H9 (cell line): ENCODE measurements around the gene SURF2. TPM values are rescaled to one million over a fixed set of nuclear protein-coding genes. Genes with fewer than 3 reads are reported as not detected.

Experiments
- DNase-seq: peaks from one replicate; pipeline ENCODE4 v3.0.0-alpha.2; 2017
- H2AFZ ChIP-seq: one replicate; pipeline ENCODE4 v1.6.1; 2013; ENCODE audit warnings: mild to moderate bottlenecking, low read length, control low read depth, moderate library complexity
- H2AK5ac ChIP-seq: 2 replicates; pipeline ENCODE4 v1.6.1; 2013; ENCODE audit warnings: low read length, control low read depth, mixed read lengths; ENCODE audit not compliant: insufficient read length
- H2BK120ac ChIP-seq: one replicate; pipeline ENCODE4 v1.6.1; 2013; ENCODE audit warnings: low read depth, mild to moderate bottlenecking, low read length, control low read depth, inconsistent platforms; ENCODE audit not compliant: poor library complexity, severe bottlenecking
- H2BK12ac ChIP-seq: 2 replicates; pipeline ENCODE4 v1.6.1; 2013; ENCODE audit warnings: low read length, control low read depth, mixed read lengths, low read depth; ENCODE audit not compliant: insufficient read length
- H2BK15ac ChIP-seq: 2 replicates; pipeline ENCODE4 v1.6.1; 2013; ENCODE audit warnings: low read depth, low read length, control low read depth
- H2BK20ac ChIP-seq: one replicate; pipeline ENCODE4 v1.6.1; 2013; ENCODE audit warnings: low read depth, mild to moderate bottlenecking, low read length, control low read depth, inconsistent platforms; ENCODE audit not compliant: poor library complexity, severe bottlenecking
- H2BK5ac ChIP-seq: 2 replicates; pipeline ENCODE4 v1.6.1; 2013; ENCODE audit warnings: low read length, control low read depth, mixed read lengths; ENCODE audit not compliant: insufficient read length
- H3K14ac ChIP-seq: 2 replicates; pipeline ENCODE4 v1.6.1; 2013; ENCODE audit warnings: low read length, control low read depth; ENCODE audit not compliant: insufficient read depth
- H3K18ac ChIP-seq: 2 replicates; pipeline ENCODE4 v1.6.1; 2013; ENCODE audit warnings: low read depth, mild to moderate bottlenecking, mixed read lengths, low read length, control low read depth; ENCODE audit not compliant: insufficient read length
- H3K23ac ChIP-seq: 2 replicates; pipeline ENCODE4 v1.6.1; 2013; ENCODE audit warnings: low read length, control low read depth, mixed read lengths, low read depth; ENCODE audit not compliant: insufficient read length
- H3K23me2 ChIP-seq: 2 replicates; pipeline ENCODE4 v1.6.1; 2013; ENCODE audit warnings: low read depth, mild to moderate bottlenecking, mixed read lengths, low read length, control low read depth; ENCODE audit not compliant: insufficient read length, poor library complexity, severe bottlenecking
- H3K27ac ChIP-seq: 2 replicates; pipeline ENCODE4 v1.5.1; 2013; ENCODE audit warnings: low read length, control low read depth, mixed read lengths, low read depth; ENCODE audit not compliant: insufficient read length
- H3K27me3 ChIP-seq: 2 replicates; pipeline ENCODE4 v1.6.1; 2013; ENCODE audit warnings: low read length, control low read depth, inconsistent platforms; ENCODE audit not compliant: insufficient read depth
- H3K4ac ChIP-seq: 2 replicates; pipeline ENCODE4 v1.6.1; 2013; ENCODE audit warnings: low read depth, mild to moderate bottlenecking, control low read depth, inconsistent platforms, low read length, moderate library complexity
- H3K4me1 ChIP-seq: 2 replicates; pipeline ENCODE4 v1.6.1; 2013; ENCODE audit warnings: low read length, control low read depth, inconsistent platforms; ENCODE audit not compliant: insufficient read depth
- H3K4me2 ChIP-seq: 2 replicates; pipeline ENCODE4 v1.6.1; 2013; ENCODE audit warnings: low read length, control low read depth, mixed read lengths; ENCODE audit not compliant: insufficient read length, insufficient read depth
- H3K56ac ChIP-seq: 2 replicates; pipeline ENCODE4 v1.6.1; 2013; ENCODE audit warnings: low read depth, mild to moderate bottlenecking, mixed read lengths, low read length, control low read depth; ENCODE audit not compliant: insufficient read length
- H3K79me1 ChIP-seq: 2 replicates; pipeline ENCODE4 v1.6.1; 2013; ENCODE audit warnings: low read depth, mild to moderate bottlenecking, moderate library complexity, low read length, control low read depth, inconsistent platforms; ENCODE audit not compliant: insufficient read depth, poor library complexity, severe bottlenecking
- H3K79me2 ChIP-seq: 2 replicates; pipeline ENCODE4 v1.6.1; 2013; ENCODE audit warnings: low read length, control low read depth, inconsistent platforms; ENCODE audit not compliant: insufficient read depth
- H3K9ac ChIP-seq: 2 replicates; pipeline ENCODE4 v1.6.1; 2013; ENCODE audit warnings: low read length, control low read depth, mixed read lengths; ENCODE audit not compliant: insufficient read length; ENCODE audit errors: extremely low read depth
- H3K9me3 ChIP-seq: one replicate; pipeline ENCODE4 v1.6.1; 2013; ENCODE audit warnings: low read depth, low read length, inconsistent platforms; ENCODE audit not compliant: control insufficient read depth
- H3T11ph ChIP-seq: one replicate; pipeline ENCODE4 v1.6.1; 2013; ENCODE audit warnings: mild to moderate bottlenecking, low read length, control low read depth, inconsistent platforms
- H4K20me1 ChIP-seq: one replicate; pipeline ENCODE4 v1.6.1; 2013; ENCODE audit not compliant: control insufficient read depth, insufficient read length, insufficient read depth
- H4K5ac ChIP-seq: 2 replicates; pipeline ENCODE4 v1.6.1; 2013; ENCODE audit warnings: low read depth, mild to moderate bottlenecking, mixed read lengths, low read length, control low read depth; ENCODE audit not compliant: insufficient read length
- H4K8ac ChIP-seq: replicated peaks from 2 replicates; pipeline ENCODE4 v1.6.1; 2013; ENCODE audit warnings: low read length, control low read depth, mixed read lengths, low read depth; ENCODE audit not compliant: insufficient read length
- H4K91ac ChIP-seq: 2 replicates; pipeline ENCODE4 v1.6.1; 2013; ENCODE audit warnings: low read depth, mild to moderate bottlenecking, moderate library complexity, mixed read lengths, low read length, control low read depth; ENCODE audit not compliant: insufficient read length
- H3K27ac Mint-ChIP-seq, 3 experiments: 2 replicates in 2 of 3; 3 replicates in 1 of 3; pipeline ENCODE4 v1.8.0; 2020 to 2021; ENCODE audit warnings: mixed read lengths in 3 of 3, mild to moderate bottlenecking in 1 of 3, moderate library complexity in 1 of 3
- H3K27me3 Mint-ChIP-seq: 2 replicates; pipeline ENCODE4 v1.8.0; 2021; ENCODE audit warnings: low read depth, mild to moderate bottlenecking, moderate library complexity, mixed read lengths
- H3K36me3 Mint-ChIP-seq, 3 experiments: 2 replicates in 2 of 3; 3 replicates in 1 of 3; pipeline ENCODE4 v1.8.0; 2020 to 2021; ENCODE audit warnings: low read depth in 3 of 3, mixed read lengths in 3 of 3; ENCODE audit not compliant: insufficient read depth in 1 of 3
- H3K4me1 Mint-ChIP-seq, 2 experiments: 2 replicates each; pipeline ENCODE4 v1.8.0; 2020; ENCODE audit warnings: mixed read lengths in 2 of 2
- H3K4me3 Mint-ChIP-seq, 2 experiments: 2 replicates in 1 of 2; 3 replicates in 1 of 2; pipeline ENCODE4 v1.8.0; 2020 to 2021; ENCODE audit warnings: mild to moderate bottlenecking in 2 of 2, mixed read lengths in 2 of 2, moderate library complexity in 1 of 2
- H3K9me3 Mint-ChIP-seq, 2 experiments: 2 replicates in 1 of 2; 3 replicates in 1 of 2; pipeline ENCODE4 v1.8.0; 2020; ENCODE audit warnings: mild to moderate bottlenecking in 2 of 2, mixed read lengths in 2 of 2, moderate library complexity in 1 of 2
- CTCF ChIP-seq: fragments of 200-600 bp; sonication (generic); conservative IDR thresholded peaks from 3 replicates; pipeline ENCODE4 v1.8.0; 2021; ENCODE audit warnings: antibody characterized with exemption, mild to moderate bottlenecking
- WGBS: extraction: QIAGEN DNeasy Blood & Tissue Kit; methylation state at CpG from one replicate; pipeline ENCODE4 v1.1.7; 2013; ENCODE audit warnings: missing lambda C conversion rate, low lambda C conversion rate, mixed read lengths; ENCODE audit not compliant: insufficient read length; ENCODE audit errors: extremely low coverage; 5-methylcytosine and 5-hydroxymethylcytosine counted together
- total RNA-seq: library from RNA; stranded (reverse); gene quantifications from 2 replicates; pipeline ENCODE4 v1.2.1, GENCODE V29; 2021

SURF2 gene
- total RNA-seq, 1 experiment from 2014 or later, result 44.4 TPM

- Histone ChIP-seq H3K9ac (no peak overlapping the region), H3K23me2 (peaks cover 5% of the 10 kb centered on the region), H3T11ph (no peak overlapping the region), H2AK5ac (no peak overlapping the region), H3K18ac (no peak overlapping the region), H4K91ac (no peak overlapping the region), H3K4ac (no peak overlapping the region), H4K5ac (no peak overlapping the region), H2AFZ (no peak overlapping the region), H3K9me3 (no peaks in the 10 kb centered on the region), H3K79me2 (peaks cover 13% of the 10 kb centered on the region; the same call in 1 of the 2 replicates), H2BK20ac (no peak overlapping the region), H3K56ac (no peak overlapping the region), H2BK15ac (no peak overlapping the region), H2BK5ac (no peak overlapping the region), H2BK12ac (no peak overlapping the region), H3K27me3 (no peaks in the 10 kb centered on the region), H3K27ac (no peak overlapping the region), H3K79me1 (peaks cover 10% of the 10 kb centered on the region), H3K23ac (no peak overlapping the region), H4K20me1 (no peaks in the 10 kb centered on the region), H2BK120ac (no peak overlapping the region), H3K4me1 (no peaks in the 10 kb centered on the region; the same call in 1 of the 2 replicates), H3K4me2 (no peak overlapping the region), H4K8ac (no peak overlapping the region), H3K14ac (no peak overlapping the region)
- Mint-ChIP-seq H3K4me1 (peaks cover 20 to 27% of the 10 kb centered on the region in 2 experiments), H3K27me3 (no peaks in the 10 kb centered on the region), H3K27ac (no peak overlapping the region), H3K4me3 (no peak overlapping the region), H3K9me3 (peaks cover 0 to 3% of the 10 kb centered on the region in 2 experiments; a peak in 1 of 5 replicates), H3K36me3 (peaks cover 65 to 88% (median 85%) of the 10 kb centered on the region in 3 experiments)
- no peak for DNase-seq
- no peak for TF ChIP-seq CTCF
- WGBS, result no CpG with 5 or more reads among the region's 12 CpGs
These were observed 11.4 kb upstream of the SURF2 start for GRCh38 chr9:133344979-133345378.
